ENCODE data around the gene ANKFN1.

The ANKFN1 gene

GRCh38 chr17:56432443-56432842 lies 279.2 kb downstream of the ANKFN1 start:
- no peaks in the 10 kb centered on the region for H3F3A ChIP-seq (ENCODE audit: insufficient read depth, low read length)
- H3K79me2 ChIP-seq (ENCODE audit: low read length) = no peaks in the 10 kb centered on the region
- no peak for DNase-seq
- H3K9me3 ChIP-seq (replicated peaks; ENCODE audit: insufficient read depth, low read length) = no peaks in the 10 kb centered on the region
- H3K9me2 ChIP-seq (replicated peaks; ENCODE audit: insufficient read depth, low read length) = no peaks in the 10 kb centered on the region
- H4K20me1 ChIP-seq (ENCODE audit: insufficient read depth, low read length) = no peaks in the 10 kb centered on the region
- no peak for TF ChIP-seq EZH2phosphoT487 (IDR thresholded peaks at IDR 0.05; ENCODE audit: low read length)
- TF ChIP-seq EZH2 (optimal IDR thresholded peaks at IDR 0.05; ENCODE audit: low read depth, low read length) = no peak
- no peaks in the 10 kb centered on the region for H3K27me3 ChIP-seq (replicated peaks; ENCODE audit: insufficient read depth, low read length)
- no peaks in the 10 kb centered on the region for H3K4me1 ChIP-seq (ENCODE audit: low read length)
- H3K9ac ChIP-seq (ENCODE audit: low read length) = no peak overlapping the region
- H3K36me3 ChIP-seq (replicated peaks; ENCODE audit: insufficient read depth, low read length) = no peaks in the 10 kb centered on the region
- no peak overlapping the region for H3K4me3 ChIP-seq (ENCODE audit: low read length)
- H3K27ac ChIP-seq (ENCODE audit: low read length) = no peak overlapping the region
- no peak overlapping the region for H2AFZ ChIP-seq (ENCODE audit: low read length)
- no peak overlapping the region for H3K4me2 ChIP-seq (ENCODE audit: low read depth, low read length)

GRCh38 chr17:56434610-56435009 lies 281.3 kb downstream of the ANKFN1 start:
- no peak overlapping the region for H3K4me2 ChIP-seq (ENCODE audit: low read depth, low read length)
- no peaks in the 10 kb centered on the region for H4K20me1 ChIP-seq (ENCODE audit: insufficient read depth, low read length)
- H3K4me1 ChIP-seq (ENCODE audit: low read length) = no peaks in the 10 kb centered on the region
- H3K27ac ChIP-seq (ENCODE audit: low read length) = no peak overlapping the region
- H3K9me3 ChIP-seq (replicated peaks; ENCODE audit: insufficient read depth, low read length) = no peaks in the 10 kb centered on the region
- DNase-seq = no peak
- H3F3A ChIP-seq (ENCODE audit: insufficient read depth, low read length) = no peaks in the 10 kb centered on the region
- no peak overlapping the region for H3K9ac ChIP-seq (ENCODE audit: low read length)
- H3K36me3 ChIP-seq (replicated peaks; ENCODE audit: insufficient read depth, low read length) = no peaks in the 10 kb centered on the region
- no peaks in the 10 kb centered on the region for H3K27me3 ChIP-seq (replicated peaks; ENCODE audit: insufficient read depth, low read length)
- H3K79me2 ChIP-seq (ENCODE audit: low read length) = no peaks in the 10 kb centered on the region
- H2AFZ ChIP-seq (ENCODE audit: low read length) = no peak overlapping the region
- TF ChIP-seq CTCF (IDR thresholded peaks at IDR 0.05; ENCODE audit: low read length) = no peak
- TF ChIP-seq EZH2phosphoT487 (IDR thresholded peaks at IDR 0.05; ENCODE audit: low read length) = no peak
- no peak for TF ChIP-seq EZH2 (optimal IDR thresholded peaks at IDR 0.05; ENCODE audit: low read depth, low read length)
- H3K4me3 ChIP-seq (ENCODE audit: low read length) = no peak overlapping the region
- no peaks in the 10 kb centered on the region for H3K9me2 ChIP-seq (replicated peaks; ENCODE audit: insufficient read depth, low read length)

- H3K79me2 ChIP-seq (ENCODE audit: low read length) = no peaks in the 10 kb centered on the region
- H3K4me1 ChIP-seq (ENCODE audit: low read length) = no peaks in the 10 kb centered on the region
- H3K4me3 ChIP-seq (ENCODE audit: low read length) = no peak overlapping the region
- no peak overlapping the region for H3K4me2 ChIP-seq (ENCODE audit: low read depth, low read length)
- TF ChIP-seq EZH2 (optimal IDR thresholded peaks at IDR 0.05; ENCODE audit: low read depth, low read length) (no peak), CTCF (IDR thresholded peaks at IDR 0.05; ENCODE audit: low read length) (no peak), EZH2phosphoT487 (IDR thresholded peaks at IDR 0.05; ENCODE audit: low read length) (no peak)
- no peak for DNase-seq
- H2AFZ ChIP-seq (ENCODE audit: low read length) = no peak overlapping the region
- H3F3A ChIP-seq (ENCODE audit: insufficient read depth, low read length) = no peaks in the 10 kb centered on the region
- no peaks in the 10 kb centered on the region for H4K20me1 ChIP-seq (ENCODE audit: insufficient read depth, low read length)
- no peaks in the 10 kb centered on the region for H3K9me3 ChIP-seq (replicated peaks; ENCODE audit: insufficient read depth, low read length)
- no peak overlapping the region for H3K9ac ChIP-seq (ENCODE audit: low read length)
- H3K27me3 ChIP-seq (replicated peaks; ENCODE audit: insufficient read depth, low read length) = no peaks in the 10 kb centered on the region
- no peaks in the 10 kb centered on the region for H3K9me2 ChIP-seq (replicated peaks; ENCODE audit: insufficient read depth, low read length)
- no peak overlapping the region for H3K27ac ChIP-seq (ENCODE audit: low read length)
- no peaks in the 10 kb centered on the region for H3K36me3 ChIP-seq (replicated peaks; ENCODE audit: insufficient read depth, low read length)
Measured at GRCh38 chr17:56436142-56436541, 282.9 kb downstream of the ANKFN1 start.

- H3F3A ChIP-seq (ENCODE audit: insufficient read depth, low read length) = no peaks in the 10 kb centered on the region
- no peaks in the 10 kb centered on the region for H3K9me2 ChIP-seq (replicated peaks; ENCODE audit: insufficient read depth, low read length)
- no peak overlapping the region for H3K4me3 ChIP-seq (ENCODE audit: low read length)
- no peak overlapping the region for H2AFZ ChIP-seq (ENCODE audit: low read length)
- no peak overlapping the region for H3K9ac ChIP-seq (ENCODE audit: low read length)
- H3K4me1 ChIP-seq (ENCODE audit: low read length) = no peaks in the 10 kb centered on the region
- no peaks in the 10 kb centered on the region for H3K9me3 ChIP-seq (replicated peaks; ENCODE audit: insufficient read depth, low read length)
- H3K36me3 ChIP-seq (replicated peaks; ENCODE audit: insufficient read depth, low read length) = no peaks in the 10 kb centered on the region
- H3K79me2 ChIP-seq (ENCODE audit: low read length) = no peaks in the 10 kb centered on the region
- H3K27me3 ChIP-seq (replicated peaks; ENCODE audit: insufficient read depth, low read length) = no peaks in the 10 kb centered on the region
- H4K20me1 ChIP-seq (ENCODE audit: insufficient read depth, low read length) = no peaks in the 10 kb centered on the region
- no peak for DNase-seq
- H3K27ac ChIP-seq (ENCODE audit: low read length) = no peak overlapping the region
- no peak for TF ChIP-seq EZH2phosphoT487 (IDR thresholded peaks at IDR 0.05; ENCODE audit: low read length)
- no peak for TF ChIP-seq EZH2 (optimal IDR thresholded peaks at IDR 0.05; ENCODE audit: low read depth, low read length)
- TF ChIP-seq CTCF (IDR thresholded peaks at IDR 0.05; ENCODE audit: low read length) = no peak
- H3K4me2 ChIP-seq (ENCODE audit: low read depth, low read length) = no peak overlapping the region
Measured at GRCh38 chr17:56440419-56440818, 287.1 kb downstream of the ANKFN1 start.

Data from MM.1S (cell line).